NCI-H146 treated with DMSO at 0.1 percent for 48 hours (cell line): ENCODE data around the gene NDRG3.
"Not testable (repeated sequence)": the region's sequence is repeated elsewhere in the genome, so short reads cannot be mapped to it uniquely, and the experiment has no call there.

Source experiments
- DNase-seq: peaks from one replicate; lab custom pipeline; 2025; ENCODE audit not compliant: unreplicated experiment; lab: John Stamatoyannopoulos, UW

The NDRG3 gene

DNA sequence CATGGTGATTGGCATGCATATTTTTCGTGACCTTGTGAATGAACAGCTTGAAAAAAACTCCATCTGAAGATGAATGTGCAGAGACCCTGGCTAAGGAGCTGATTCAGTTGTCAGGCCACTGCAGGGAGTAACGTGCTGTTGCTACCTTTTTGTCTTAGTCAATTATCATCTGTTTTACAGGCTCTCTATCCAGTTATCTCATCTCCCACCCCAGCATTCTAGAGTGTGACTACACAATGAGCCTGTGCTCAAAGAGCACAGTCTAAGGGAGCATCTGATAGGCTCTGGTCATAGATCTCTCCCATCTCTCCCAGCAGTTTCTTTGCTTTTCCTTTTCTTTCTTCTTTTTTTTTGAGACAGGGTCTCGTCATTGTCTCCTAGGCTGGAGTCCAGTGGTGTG is 45.5 kb downstream of the NDRG3 start:
- no peak for DNase-seq

DNA sequence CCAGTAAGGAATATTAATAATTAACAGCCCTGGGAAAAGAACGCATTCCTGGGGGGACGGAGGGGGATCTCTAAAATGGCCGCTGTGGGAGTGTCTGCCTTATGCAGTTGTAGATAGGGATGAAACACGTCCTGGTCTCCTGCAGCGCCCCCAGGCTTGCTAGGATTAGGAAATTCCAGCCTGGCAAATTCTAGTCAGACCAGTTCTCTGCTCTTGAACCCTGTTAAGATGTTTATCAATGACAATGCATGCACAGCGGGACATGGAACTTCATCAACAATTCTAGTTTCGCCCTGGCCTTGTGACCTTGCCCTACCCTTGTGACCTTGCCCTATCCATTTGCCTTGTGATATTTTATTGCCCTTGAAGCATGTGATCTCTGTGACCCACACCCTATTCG is 50.4 kb downstream of the NDRG3 start:
- not testable (repeated sequence) for DNase-seq

- no peak for DNase-seq
Observed at GRCh38 chr20:36688630-36689029, 57.3 kb downstream of the NDRG3 start.

DNA sequence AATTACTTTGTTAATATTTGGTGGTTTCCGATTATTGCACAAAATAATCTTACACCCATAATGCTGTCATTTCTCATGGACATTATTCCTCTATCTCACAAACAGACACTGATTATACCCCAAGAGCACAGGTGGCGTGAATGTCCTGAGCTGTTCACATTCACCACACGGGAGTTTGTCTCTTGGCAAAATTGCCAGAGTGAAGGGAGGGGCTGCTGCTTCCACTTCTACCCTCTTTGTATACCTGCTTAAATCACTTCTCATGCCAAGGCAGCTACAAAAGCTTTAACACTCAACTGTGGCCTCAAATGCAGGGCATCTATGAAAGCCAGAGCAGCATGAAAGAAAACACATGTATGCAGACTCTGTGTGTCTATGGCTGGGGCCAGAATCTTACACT is 58.0 kb downstream of the NDRG3 start:
- DNase-seq: no peak

- no peak for DNase-seq
Observed at GRCh38 chr20:36686944-36687343, 58.9 kb downstream of the NDRG3 start.

DNA sequence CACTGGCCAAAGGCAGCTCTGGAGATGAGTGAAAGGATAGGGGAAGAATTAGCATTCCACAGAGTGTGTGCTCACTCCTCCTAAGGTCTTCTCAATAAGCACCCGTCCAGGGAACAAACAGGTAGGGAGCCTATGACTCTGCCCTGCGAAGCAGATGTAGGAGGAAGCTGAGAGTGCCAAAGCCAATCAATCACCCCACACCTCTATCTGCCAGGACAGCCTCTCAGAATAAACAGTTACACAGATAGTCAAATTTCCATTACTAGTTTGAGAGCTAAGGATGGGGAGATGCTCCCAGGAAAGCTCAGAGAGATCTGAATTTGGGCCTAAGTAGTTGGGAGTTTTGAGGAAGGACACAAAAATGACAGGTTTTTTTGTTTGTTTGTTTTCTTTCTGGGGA is 59.4 kb downstream of the NDRG3 start:
- no peak for DNase-seq

DNA sequence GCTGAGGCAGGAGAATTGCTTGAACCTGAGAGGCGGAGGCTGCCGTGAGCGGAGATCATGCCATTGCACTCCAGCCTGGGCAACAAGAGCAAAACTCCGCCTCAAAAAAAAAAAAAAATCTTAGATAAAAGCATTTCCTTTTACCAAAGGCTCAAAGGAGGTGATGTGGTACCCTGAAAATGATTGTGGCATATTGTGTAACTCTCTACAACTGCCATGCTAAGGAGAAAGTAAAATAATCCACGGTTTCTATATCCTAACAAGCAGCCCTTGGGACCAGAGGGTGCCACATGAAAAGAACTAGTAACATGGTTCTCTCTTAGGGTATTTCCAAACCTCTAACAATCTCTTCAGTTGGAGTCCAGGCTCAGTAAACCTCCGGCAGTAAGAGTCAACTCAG is 61.1 kb downstream of the NDRG3 start:
- no peak for DNase-seq

DNA sequence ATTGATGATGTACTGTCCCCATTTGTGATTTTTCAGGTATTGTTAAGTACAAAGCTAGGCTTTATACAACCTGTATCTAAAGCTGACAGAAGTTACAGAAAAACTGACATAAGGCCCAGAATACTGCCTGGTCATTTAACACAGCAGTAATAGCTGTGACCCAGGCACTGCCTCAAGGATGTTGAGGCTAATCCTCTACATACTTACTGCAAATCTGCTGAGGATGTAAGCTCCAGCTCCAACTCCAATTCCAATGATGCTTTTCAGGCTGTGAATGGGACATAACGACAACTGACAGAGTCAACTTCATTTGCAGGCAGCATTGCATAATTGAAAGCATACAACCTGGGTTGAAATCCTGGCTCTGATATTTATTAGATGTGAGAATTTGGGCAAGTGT is 63.6 kb downstream of the NDRG3 start:
- no peak for DNase-seq

DNA sequence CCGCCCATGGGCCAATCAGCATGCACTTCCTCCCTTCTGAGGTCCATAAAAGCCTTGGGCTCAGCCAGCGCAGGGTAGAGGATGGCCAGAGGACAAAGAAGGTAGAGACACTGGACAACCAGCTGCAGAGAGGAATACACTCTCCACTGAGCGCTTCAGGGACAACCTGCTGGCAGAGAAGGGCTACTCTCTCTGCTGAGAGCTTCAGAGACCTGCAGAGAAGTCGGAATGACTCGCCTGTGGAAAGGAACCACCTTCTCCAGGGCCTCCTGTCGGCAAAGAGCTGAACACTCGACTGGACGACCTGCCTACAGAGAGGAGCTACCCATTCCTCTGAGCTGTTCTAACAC is 68.5 kb downstream of the NDRG3 start:
- DNase-seq: no peak

DNA sequence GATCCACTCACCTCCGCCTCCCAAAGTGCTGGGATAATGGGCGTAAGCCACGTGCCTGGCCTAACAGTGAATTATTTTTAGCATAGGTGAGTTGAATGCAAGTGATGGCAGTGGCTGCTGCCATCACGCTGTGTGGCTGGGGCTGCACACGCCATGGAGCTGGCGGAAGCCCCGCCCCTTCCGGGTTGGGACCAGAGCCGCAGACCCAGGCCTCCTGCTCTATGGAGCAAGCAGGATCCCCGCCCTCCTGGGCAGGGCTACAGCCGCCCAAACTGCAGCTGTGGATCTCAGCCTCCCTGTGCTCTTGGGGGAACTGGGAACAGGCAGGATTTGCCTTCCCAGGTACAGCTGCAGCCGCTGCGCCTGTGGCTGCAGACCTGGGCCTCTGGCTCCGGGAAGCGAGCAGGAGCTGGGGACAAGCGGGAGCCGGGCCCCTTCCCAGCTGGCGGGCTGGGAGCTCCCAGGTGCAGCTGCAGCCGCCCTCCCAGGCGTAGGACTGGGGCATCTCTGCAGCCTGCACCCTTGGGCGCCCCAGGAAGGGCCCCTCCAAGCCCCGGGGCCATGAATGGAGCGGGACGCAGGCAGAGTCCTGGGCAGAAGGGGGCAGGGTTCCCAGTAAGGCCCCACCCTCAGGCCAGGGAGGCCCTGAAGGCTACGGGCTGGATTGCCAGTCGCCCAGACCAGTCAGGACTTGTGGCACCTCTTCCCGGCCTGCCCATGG is 69.0 kb downstream of the NDRG3 start:
- no peak for DNase-seq

GRCh38 chr20:36675545-36675944 is 70.3 kb downstream of the NDRG3 start:
- not testable (repeated sequence) for DNase-seq

DNA sequence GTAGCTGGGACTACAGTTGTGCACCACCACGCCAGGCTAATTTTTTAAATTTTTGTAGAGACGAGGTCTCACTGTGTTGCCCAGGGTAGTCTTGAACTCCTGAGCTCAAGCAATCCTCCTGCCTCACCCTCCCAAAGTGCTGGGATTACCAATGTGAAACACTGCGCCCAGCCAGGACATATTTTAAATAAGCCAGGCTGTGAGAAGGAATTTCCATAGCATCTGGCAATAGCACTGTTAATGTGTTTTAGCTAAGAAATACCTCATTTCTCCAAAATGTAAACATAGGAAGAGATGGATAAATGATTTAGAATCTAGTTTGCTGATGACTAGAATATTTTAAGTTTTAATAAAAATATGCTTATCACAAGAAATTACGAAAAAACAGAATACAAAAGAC is 72.9 kb downstream of the NDRG3 start:
- no peak for DNase-seq

GRCh38 chr20:36670665-36671357 is 75.1 kb downstream of the NDRG3 start:
- no peak for DNase-seq

DNA sequence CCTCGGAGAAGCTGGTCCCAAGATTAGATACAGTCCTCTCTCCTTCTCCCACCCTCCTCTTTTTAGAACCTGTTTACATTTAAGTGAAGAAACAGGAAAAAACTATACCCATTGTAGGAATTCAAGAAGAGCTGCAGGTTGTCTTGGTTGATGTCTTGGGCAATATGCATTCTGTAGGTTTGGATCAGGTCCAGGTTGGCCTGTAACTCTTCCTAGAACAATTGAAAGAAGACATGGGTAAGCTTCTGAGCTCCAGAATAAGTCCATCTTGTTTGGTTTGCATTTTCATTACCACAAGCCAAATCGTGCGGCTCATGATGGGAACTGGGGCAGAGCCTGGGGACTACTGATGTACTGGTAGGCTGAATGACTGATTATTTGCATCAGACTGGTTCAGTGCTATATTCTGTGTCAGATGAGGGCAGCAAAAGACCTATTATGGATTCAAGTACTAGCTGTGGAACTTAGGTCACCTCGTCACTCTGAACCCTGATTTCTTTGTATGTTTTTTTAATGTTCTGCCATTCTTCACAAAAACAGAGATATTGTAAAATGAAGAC is 79.6 kb downstream of the NDRG3 start:
- no peak for DNase-seq

DNA sequence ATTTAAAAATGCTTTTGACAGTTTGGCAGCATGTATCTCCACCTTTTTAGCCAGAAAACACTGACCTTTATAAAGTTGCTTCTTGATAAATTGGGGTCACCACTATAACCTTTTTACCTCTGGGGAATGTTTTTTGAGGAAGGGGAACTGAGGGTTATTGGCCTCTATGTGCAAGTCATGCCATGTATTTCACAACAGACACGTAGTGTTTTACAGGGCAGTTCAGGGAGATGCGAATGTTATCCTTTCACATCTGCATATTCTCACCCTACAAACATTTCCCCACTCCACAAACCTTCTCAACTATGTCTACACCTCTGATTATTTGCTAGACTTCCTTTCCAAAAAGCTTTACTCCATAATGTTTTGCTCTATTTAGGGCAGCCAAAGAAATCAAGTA is 82.9 kb downstream of the NDRG3 start:
- DNase-seq: no peak

GRCh38 chr20:36658300-36658699 is 87.6 kb downstream of the NDRG3 start:
- no peak for DNase-seq

DNA sequence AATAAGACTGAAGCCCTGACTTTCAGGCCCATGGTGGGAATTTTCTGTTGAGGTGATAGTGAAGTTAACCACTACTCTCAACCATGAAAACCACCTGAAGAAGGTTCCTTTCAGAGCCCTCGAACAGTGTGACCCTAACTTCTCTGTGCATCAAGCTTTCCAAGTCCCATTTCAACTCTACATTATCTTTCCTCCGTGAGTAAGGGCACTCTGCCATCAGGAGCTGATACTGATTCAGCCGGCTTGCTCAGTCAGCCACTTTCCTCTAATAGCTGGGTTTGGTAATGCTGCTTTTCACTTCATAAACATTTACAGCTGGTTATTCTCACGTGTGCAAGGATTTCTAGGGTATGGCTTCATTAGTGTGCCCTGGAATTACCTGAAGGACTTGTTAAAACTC is 89.2 kb downstream of the NDRG3 start:
- DNase-seq: no peak

GRCh38 chr20:36655004-36655403 is 90.9 kb downstream of the NDRG3 start:
- no peak for DNase-seq

- no peak for DNase-seq
Observed at GRCh38 chr20:36654506-36654905, 91.4 kb downstream of the NDRG3 start.

GRCh38 chr20:36653456-36653855 is 92.4 kb downstream of the NDRG3 start:
- DNase-seq: no peak

GRCh38 chr20:36647196-36648121 is 98.4 kb downstream of the NDRG3 start:
- DNase-seq: no peak

DNA sequence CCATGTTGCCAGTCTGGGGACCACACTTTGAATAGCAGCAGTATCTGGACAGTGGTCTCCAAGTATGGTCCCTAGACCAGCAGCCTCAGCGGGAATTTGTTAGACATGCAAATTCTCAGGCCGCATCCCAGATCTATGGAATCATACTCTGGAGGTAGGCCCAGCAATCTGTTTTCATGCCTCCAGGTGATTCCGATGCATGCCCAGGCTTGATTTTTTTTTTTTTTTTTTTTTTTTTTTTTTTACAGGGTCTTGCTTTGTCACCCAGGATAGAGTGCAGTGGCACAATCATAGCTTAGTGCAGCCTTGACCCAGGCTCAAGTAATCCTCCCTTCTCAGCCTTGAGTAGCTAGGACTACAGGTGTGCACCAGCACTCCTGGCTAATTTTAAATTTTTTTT is 99.2 kb downstream of the NDRG3 start:
- no peak for DNase-seq
